Measurements from ENCODE around the gene RELB. TPM values are rescaled to one million over a fixed set of nuclear protein-coding genes. Genes with fewer than 3 reads are reported as not detected.

The RELB gene
- total and polyA plus RNA-seq, 2 donors (not counting 1 experiment from before 2014, with no cell fraction given), result 2.3 to 11.7 TPM

DNA sequence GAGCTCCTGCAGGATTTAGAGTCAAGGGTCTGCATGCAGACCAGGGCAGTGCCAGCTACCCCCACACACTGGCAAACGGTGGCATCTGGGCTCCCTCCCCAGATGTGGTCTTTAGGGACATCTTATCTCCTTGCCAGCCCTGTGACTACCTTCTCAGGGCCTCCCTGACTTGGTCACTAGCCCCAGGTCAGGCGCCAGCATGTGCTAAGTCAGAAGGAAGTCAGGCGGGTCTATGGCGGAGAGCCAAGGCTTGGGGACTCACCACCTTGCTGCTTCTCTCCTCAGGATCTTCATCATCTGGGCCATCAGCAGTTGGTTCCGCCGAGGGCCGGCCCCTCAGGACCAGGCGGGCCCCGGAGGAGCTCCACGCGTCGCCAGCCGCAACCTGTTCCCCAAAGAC is 28.5 kb upstream of the RELB start:
- Histone ChIP-seq H2AFZ (ENCODE audit: low read length) (no peak overlapping the region), H3K4me2 (ENCODE audit: extremely low read depth, insufficient read depth, low read length) (no peak overlapping the region), H3K4me3 (replicated peaks in 1 of 4; ENCODE audit: control extremely low read depth in 1 of 4, insufficient read depth in 1 of 4, low read depth in 3 of 4, low read length in 4 of 4) (no peak overlapping the region), H3K27me3 (ENCODE audit: control insufficient read depth, insufficient read depth, low read length) (no peaks in the 10 kb centered on the region), H3K27ac (ENCODE audit: insufficient read depth, low read length) (no peak overlapping the region), H4K20me1 (ENCODE audit: control insufficient read depth, extremely low read depth, insufficient read depth, low read length) (no peaks in the 10 kb centered on the region), H3K9ac (ENCODE audit: insufficient read depth, low read length) (no peak overlapping the region), H3K9me3 (ENCODE audit: control insufficient read depth, insufficient read depth, low read depth, low read length) (no peaks in the 10 kb centered on the region), H3K4me1 (ENCODE audit: control insufficient read depth, extremely low read depth, insufficient read depth, low read length) (no peaks in the 10 kb centered on the region), H3K36me3 (ENCODE audit: control insufficient read depth, insufficient read depth, low read length) (peaks cover 24% of the 10 kb centered on the region), H3K79me2 (ENCODE audit: control insufficient read depth, insufficient read depth, low read length) (peaks cover 3% of the 10 kb centered on the region)
- no peak for DNase-seq (ENCODE audit: low read depth in 2 of 2)
- no peak for TF ChIP-seq EZH2 (IDR thresholded peaks at IDR 0.05; ENCODE audit: low read length, missing control alignments)
- TF ChIP-seq, protein P1, sequence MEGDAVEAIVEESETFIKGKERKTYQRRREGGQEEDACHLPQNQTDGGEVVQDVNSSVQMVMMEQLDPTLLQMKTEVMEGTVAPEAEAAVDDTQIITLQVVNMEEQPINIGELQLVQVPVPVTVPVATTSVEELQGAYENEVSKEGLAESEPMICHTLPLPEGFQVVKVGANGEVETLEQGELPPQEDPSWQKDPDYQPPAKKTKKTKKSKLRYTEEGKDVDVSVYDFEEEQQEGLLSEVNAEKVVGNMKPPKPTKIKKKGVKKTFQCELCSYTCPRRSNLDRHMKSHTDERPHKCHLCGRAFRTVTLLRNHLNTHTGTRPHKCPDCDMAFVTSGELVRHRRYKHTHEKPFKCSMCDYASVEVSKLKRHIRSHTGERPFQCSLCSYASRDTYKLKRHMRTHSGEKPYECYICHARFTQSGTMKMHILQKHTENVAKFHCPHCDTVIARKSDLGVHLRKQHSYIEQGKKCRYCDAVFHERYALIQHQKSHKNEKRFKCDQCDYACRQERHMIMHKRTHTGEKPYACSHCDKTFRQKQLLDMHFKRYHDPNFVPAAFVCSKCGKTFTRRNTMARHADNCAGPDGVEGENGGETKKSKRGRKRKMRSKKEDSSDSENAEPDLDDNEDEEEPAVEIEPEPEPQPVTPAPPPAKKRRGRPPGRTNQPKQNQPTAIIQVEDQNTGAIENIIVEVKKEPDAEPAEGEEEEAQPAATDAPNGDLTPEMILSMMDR (conservative IDR thresholded peaks at IDR 0.05 in 1 of 2, IDR thresholded peaks at IDR 0.05 in 1 of 2; ENCODE audit: low read depth in 1 of 2, low read length in 2 of 2), result no peak

DNA sequence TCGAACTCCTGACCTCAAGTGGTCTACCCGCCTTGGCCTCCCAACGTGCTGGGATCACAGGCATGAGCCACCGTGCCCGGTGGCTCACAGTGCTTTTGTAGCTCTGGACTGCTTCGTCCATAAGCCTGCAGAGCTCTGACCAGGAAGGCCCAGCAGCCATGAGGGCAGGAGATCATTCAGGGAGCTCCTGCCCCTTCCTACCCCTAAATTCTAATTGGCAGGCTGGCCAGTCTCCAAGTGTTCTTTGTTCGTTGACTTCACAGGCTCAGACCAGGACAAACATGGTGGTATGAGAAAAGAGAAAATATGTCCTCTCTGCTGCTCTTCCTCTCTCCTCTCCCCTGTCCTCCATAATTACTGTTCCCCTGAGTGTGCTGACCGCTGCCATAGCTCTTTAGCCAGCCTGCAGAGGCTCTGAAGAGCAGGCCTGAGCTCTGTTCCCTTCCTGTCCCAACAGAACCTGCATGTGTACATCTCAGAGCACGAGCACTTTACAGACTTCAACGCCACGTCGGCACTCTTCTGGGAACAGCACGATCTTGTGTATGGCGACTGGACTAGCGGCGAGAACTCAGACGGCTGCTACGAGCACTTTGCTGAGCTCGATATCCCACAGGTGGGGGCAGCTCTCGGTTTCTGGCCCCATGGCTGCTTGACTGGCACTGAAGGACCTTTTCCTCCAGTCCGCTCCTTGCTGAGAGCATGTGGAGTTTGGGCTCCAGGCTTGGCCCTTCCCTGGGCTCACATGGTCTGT is 27.1 kb upstream of the RELB start:
- no peaks in the 10 kb centered on the region for H3K9me3 ChIP-seq (ENCODE audit: control insufficient read depth, insufficient read depth, low read depth, low read length)
- H3K27ac ChIP-seq (ENCODE audit: insufficient read depth, low read length), result no peak overlapping the region
- no peak overlapping the region for H2AFZ ChIP-seq (ENCODE audit: low read length)
- no peak for TF ChIP-seq EZH2 (IDR thresholded peaks at IDR 0.05; ENCODE audit: low read length, missing control alignments)
- TF ChIP-seq, protein P1 (conservative IDR thresholded peaks at IDR 0.05 in 1 of 2, IDR thresholded peaks at IDR 0.05 in 1 of 2; ENCODE audit: low read depth in 1 of 2, low read length in 2 of 2), result no peak
- DNase-seq (ENCODE audit: low read depth in 2 of 2), result no peak
- H4K20me1 ChIP-seq (ENCODE audit: control insufficient read depth, extremely low read depth, insufficient read depth, low read length), result no peaks in the 10 kb centered on the region
- no peak overlapping the region for H3K9ac ChIP-seq (ENCODE audit: insufficient read depth, low read length)
- no peak overlapping the region for H3K4me3 ChIP-seq (replicated peaks in 1 of 4; ENCODE audit: control extremely low read depth in 1 of 4, insufficient read depth in 1 of 4, low read depth in 3 of 4, low read length in 4 of 4)
- no peaks in the 10 kb centered on the region for H3K4me1 ChIP-seq (ENCODE audit: control insufficient read depth, extremely low read depth, insufficient read depth, low read length)
- no peaks in the 10 kb centered on the region for H3K27me3 ChIP-seq (ENCODE audit: control insufficient read depth, insufficient read depth, low read length)
- H3K79me2 ChIP-seq (ENCODE audit: control insufficient read depth, insufficient read depth, low read length), result peaks cover 3% of the 10 kb centered on the region
- no peak overlapping the region for H3K4me2 ChIP-seq (ENCODE audit: extremely low read depth, insufficient read depth, low read length)
- peaks cover 24% of the 10 kb centered on the region for H3K36me3 ChIP-seq (ENCODE audit: control insufficient read depth, insufficient read depth, low read length)

DNA sequence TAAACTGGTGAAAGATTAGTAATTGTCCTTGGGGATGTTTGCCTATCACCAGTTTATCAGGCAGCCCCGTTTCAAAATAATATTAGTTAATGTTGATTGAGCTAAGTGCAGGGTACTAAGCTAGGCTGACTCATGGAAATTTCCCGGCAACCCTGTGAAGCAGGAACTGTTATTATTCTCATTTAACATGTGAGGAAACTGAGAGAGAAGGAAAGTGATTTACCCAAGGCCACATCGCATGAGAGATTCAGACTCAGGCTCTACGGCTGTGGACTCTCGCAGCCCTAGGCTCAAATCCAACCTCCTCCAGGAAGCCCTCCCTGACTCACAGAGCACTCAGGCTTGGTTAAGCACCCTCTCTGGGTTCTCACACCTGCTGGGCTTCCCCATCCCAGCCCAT is 26.4 kb upstream of the RELB start:
- Histone ChIP-seq H4K20me1 (ENCODE audit: control insufficient read depth, extremely low read depth, insufficient read depth, low read length) (no peaks in the 10 kb centered on the region), H3K36me3 (ENCODE audit: control insufficient read depth, insufficient read depth, low read length) (peaks cover 28% of the 10 kb centered on the region), H3K4me1 (ENCODE audit: control insufficient read depth, extremely low read depth, insufficient read depth, low read length) (no peaks in the 10 kb centered on the region), H3K79me2 (ENCODE audit: control insufficient read depth, insufficient read depth, low read length) (peaks cover 3% of the 10 kb centered on the region), H3K4me3 (replicated peaks in 1 of 4; ENCODE audit: control extremely low read depth in 1 of 4, insufficient read depth in 1 of 4, low read depth in 3 of 4, low read length in 4 of 4) (no peak overlapping the region), H2AFZ (ENCODE audit: low read length) (no peak overlapping the region), H3K4me2 (ENCODE audit: extremely low read depth, insufficient read depth, low read length) (no peak overlapping the region), H3K27ac (ENCODE audit: insufficient read depth, low read length) (no peak overlapping the region), H3K9me3 (ENCODE audit: control insufficient read depth, insufficient read depth, low read depth, low read length) (no peaks in the 10 kb centered on the region), H3K27me3 (ENCODE audit: control insufficient read depth, insufficient read depth, low read length) (no peaks in the 10 kb centered on the region), H3K9ac (ENCODE audit: insufficient read depth, low read length) (no peak overlapping the region)
- no peak for DNase-seq (ENCODE audit: low read depth in 2 of 2)
- TF ChIP-seq, protein P1 (conservative IDR thresholded peaks at IDR 0.05 in 1 of 2, IDR thresholded peaks at IDR 0.05 in 1 of 2; ENCODE audit: low read depth in 1 of 2, low read length in 2 of 2), result no peak
- no peak for TF ChIP-seq EZH2 (IDR thresholded peaks at IDR 0.05; ENCODE audit: low read length, missing control alignments)
